ENCODE results near the gene HEXD. TPM values are rescaled to one million over a fixed set of nuclear protein-coding genes. Genes with fewer than 3 reads are reported as not detected.

Gene HEXD
- total RNA-seq, 1 donor from 2014 or later, result 11.4 TPM

- TF ChIP-seq, protein P1, sequence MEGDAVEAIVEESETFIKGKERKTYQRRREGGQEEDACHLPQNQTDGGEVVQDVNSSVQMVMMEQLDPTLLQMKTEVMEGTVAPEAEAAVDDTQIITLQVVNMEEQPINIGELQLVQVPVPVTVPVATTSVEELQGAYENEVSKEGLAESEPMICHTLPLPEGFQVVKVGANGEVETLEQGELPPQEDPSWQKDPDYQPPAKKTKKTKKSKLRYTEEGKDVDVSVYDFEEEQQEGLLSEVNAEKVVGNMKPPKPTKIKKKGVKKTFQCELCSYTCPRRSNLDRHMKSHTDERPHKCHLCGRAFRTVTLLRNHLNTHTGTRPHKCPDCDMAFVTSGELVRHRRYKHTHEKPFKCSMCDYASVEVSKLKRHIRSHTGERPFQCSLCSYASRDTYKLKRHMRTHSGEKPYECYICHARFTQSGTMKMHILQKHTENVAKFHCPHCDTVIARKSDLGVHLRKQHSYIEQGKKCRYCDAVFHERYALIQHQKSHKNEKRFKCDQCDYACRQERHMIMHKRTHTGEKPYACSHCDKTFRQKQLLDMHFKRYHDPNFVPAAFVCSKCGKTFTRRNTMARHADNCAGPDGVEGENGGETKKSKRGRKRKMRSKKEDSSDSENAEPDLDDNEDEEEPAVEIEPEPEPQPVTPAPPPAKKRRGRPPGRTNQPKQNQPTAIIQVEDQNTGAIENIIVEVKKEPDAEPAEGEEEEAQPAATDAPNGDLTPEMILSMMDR (conservative IDR thresholded peaks at IDR 0.05; ENCODE audit: low read depth, low read length), result no peak
- no peak overlapping the region for H3K4me3 ChIP-seq (ENCODE audit: low read depth, low read length)
- no peak for DNase-seq (ENCODE audit: low read depth)
Observed at GRCh38 chr17:82439829-82440365, 21.8 kb downstream of the HEXD start.

DNA sequence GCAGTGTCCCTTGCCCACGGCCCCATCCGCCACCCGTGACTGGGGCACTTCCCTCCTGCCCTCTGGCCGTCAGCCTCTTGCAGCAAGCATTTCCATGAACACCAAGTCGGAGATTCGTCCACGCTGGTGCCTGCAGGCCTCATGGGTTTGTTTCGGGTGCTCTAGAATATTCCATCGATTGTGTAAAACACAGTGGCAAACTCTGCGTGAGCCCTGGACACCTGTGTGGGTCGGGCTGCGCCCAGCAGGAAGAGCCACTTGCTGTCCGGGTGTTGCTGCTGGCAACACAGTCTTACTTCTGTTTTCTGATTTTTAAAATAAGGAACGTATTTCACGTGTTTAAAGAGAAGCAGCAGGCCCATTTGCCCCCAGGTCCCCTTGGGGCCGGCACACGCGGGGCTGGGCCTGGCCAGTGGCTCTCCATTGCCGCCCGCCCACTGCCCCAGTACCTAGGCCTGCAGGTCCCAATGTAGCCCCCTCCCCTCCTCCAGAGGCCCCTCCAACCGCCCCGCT, 22.4 kb downstream of the HEXD start:
- DNase-seq (ENCODE audit: low read depth), result no peak
- no peak overlapping the region for H3K4me3 ChIP-seq (ENCODE audit: low read depth, low read length)
- TF ChIP-seq, protein P1 (conservative IDR thresholded peaks at IDR 0.05; ENCODE audit: low read depth, low read length), result no peak

DNA sequence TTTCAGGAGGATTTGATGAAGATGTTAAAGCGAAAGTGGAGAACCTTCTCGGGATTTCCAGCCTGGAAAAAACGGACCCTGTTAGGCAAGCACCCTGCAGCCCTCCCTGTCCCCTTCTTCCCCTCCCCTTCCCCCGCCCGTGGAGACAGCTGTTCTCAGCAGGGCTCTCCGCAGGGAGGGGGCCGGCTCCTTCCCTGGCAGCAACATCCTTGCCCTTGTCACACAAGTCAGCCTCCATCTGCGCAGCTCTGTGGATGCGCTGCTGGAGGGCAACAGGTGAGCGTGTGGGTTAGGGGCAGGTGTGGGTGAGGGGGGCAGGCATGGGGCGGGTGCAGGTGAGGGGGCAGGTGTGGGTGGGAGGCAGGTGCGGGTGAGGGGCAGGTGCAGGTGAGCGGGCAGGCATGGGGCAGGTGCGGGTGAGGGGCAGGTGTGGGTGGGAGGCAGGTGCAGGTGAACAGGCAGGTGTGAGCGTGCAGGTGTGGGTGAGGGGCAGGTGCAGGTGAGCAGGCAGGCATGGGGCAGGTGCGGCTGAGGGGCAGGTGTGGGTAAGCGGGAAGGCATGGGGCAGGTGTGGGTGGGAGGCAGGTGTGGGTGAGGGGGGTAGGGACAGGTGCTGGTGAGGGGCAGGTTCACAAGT, 23.0 kb downstream of the HEXD start:
- TF ChIP-seq, protein P1 (conservative IDR thresholded peaks at IDR 0.05; ENCODE audit: low read depth, low read length), result no peak
- no peak overlapping the region for H3K4me3 ChIP-seq (ENCODE audit: low read depth, low read length)
- DNase-seq (ENCODE audit: low read depth), result no peak

- TF ChIP-seq, protein P1 (conservative IDR thresholded peaks at IDR 0.05; ENCODE audit: low read depth, low read length), result no peak
- H3K4me3 ChIP-seq (ENCODE audit: low read depth, low read length), result no peak overlapping the region
- no peak for DNase-seq (ENCODE audit: low read depth)
Observed at GRCh38 chr17:82441691-82442487, 23.7 kb downstream of the HEXD start.

DNA sequence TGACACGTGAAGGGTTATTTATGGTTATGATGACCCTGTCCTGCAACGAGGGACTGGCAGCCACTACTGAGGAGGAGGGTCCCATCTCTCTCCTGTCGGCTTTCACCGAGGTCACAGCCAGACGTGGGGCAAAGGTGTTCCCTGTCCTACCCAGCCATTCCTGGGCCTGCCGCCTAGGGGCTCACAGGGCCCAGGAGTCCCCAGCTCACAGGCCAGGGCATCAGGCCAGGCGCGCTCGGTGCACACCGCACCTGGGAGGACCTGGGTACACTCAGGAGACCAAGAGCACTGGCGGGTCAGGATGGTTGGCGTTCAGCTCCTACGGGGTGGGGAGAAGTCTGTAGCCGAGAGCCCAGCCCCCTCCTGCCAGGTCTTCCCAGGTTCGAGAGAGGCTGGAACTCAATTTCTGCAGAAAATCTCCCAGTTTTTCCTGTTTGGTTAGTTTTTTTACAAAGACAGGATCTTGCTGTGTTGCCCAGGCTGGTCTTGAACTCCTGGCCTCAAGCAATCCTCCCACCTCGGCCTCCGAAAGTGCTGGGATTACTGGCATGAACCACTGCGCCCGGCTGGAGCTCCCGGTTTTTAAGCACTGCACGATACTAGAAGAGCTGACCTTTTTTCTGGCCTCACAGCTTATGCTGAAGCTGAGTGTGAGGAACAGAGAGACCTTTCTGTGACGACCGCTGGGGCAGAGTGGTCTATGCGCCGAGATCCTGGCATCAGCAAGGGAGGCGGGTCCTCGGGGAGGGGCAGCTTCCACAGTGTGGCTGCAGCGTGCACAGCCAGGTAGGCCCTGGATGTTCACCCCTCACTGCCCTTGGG, 24.7 kb downstream of the HEXD start:
- TF ChIP-seq, protein P1 (conservative IDR thresholded peaks at IDR 0.05; ENCODE audit: low read depth, low read length), result no peak
- DNase-seq (ENCODE audit: low read depth), result no peak
- no peak overlapping the region for H3K4me3 ChIP-seq (ENCODE audit: low read depth, low read length)

DNA sequence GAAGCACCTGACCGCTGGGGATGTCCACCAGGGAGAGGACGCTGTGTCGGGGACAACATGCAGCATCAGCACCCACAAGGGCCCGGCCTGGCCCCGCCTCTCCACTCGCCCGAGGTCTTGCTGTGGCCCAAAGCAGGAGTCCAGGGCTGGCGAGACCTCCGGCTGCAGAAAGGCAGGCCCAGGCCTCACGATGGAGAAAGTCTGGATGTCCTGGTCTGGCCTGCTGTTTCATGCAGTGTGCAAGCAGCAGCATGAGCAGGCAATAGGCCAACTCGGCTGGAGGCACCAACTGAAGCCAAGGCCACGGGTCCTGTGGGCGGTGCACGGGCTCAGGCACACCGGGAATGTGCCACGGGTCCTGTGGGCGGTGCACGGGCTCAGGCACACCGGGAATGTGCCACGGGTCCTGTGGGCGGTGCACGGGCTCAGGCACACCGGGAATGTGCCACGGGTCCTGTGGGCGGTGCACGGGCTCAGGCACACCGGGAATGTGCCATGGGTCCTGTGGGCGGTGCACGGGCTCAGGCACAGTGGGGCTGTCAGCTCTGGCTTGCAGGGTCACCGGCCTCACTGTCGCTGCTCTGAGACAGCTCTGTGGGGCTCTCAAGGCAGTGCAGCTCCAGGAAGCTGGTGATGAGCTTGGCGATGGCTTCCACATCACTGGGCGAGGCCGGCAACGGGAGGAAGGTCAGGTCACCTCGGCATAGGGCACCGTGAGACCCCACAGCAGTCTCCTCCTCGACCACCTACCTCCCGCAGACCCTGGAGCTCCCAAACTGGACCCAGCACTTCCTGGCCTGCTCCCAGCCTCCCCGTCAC, 25.5 kb downstream of the HEXD start:
- no peak for DNase-seq (ENCODE audit: low read depth)
- no peak overlapping the region for H3K4me3 ChIP-seq (ENCODE audit: low read depth, low read length)
- TF ChIP-seq, protein P1 (conservative IDR thresholded peaks at IDR 0.05; ENCODE audit: low read depth, low read length), result no peak
